GM18502 (cell line): Measurements from ENCODE around the gene NPIPB4.

Source experiments
- ATAC-seq: cut with Tn5 transposase; IDR thresholded peaks from one replicate; pipeline ENCODE4 v1.9.1; 2021; ENCODE audit warnings: mild to moderate bottlenecking; ENCODE audit not compliant: unreplicated experiment, poor library complexity

The NPIPB4 gene

GRCh38 chr16:21790506-21790905, 67.0 kb downstream of the NPIPB4 start:
- ATAC-seq: peak; percentile 48
